Fibroblast of pulmonary artery (primary cell): Measurements from ENCODE around the gene HEATR9.
A peak's percentile ranks its signal among the peaks of the same experiment; 100 is the strongest.

Experiments used
- DNase-seq: peaks from one replicate; pipeline ENCODE4 v3.0.0-alpha.2; 2010; ENCODE audit warnings: low read depth
- H3K4me3 ChIP-seq: replicated peaks from 2 replicates; pipeline ENCODE4 v1.5.1; 2011; ENCODE audit warnings: low read depth, mild to moderate bottlenecking, control low read depth, low read length, moderate library complexity
- CTCF ChIP-seq: IDR thresholded peaks from 2 replicates; pipeline ENCODE4 v1.5.1; 2011; ENCODE audit warnings: mild to moderate bottlenecking, control low read depth, low read length, inconsistent platforms; ENCODE audit errors: missing control alignments

The HEATR9 gene

GRCh38 chr17:35894206-35894605, 25.5 kb upstream of the HEATR9 start:
- no peak for TF ChIP-seq CTCF
- no peak for DNase-seq
- H3K4me3 ChIP-seq = no peak overlapping the region

- DNase-seq = no peak
- H3K4me3 ChIP-seq = no peak overlapping the region
- TF ChIP-seq CTCF = no peak
Measured at GRCh38 chr17:35893751-35894150, 25.1 kb upstream of the HEATR9 start.

- no peak for TF ChIP-seq CTCF
- peak; percentile 56 for DNase-seq
- no peak overlapping the region for H3K4me3 ChIP-seq
Measured at GRCh38 chr17:35892091-35893035, 23.7 kb upstream of the HEATR9 start.

GRCh38 chr17:35891269-35891668, 22.6 kb upstream of the HEATR9 start:
- no peak for TF ChIP-seq CTCF
- H3K4me3 ChIP-seq = no peak overlapping the region
- no peak for DNase-seq

- no peak overlapping the region for H3K4me3 ChIP-seq
- no peak for DNase-seq
- no peak for TF ChIP-seq CTCF
Measured at GRCh38 chr17:35890774-35891155, 22.1 kb upstream of the HEATR9 start.

- TF ChIP-seq CTCF = no peak
- no peak overlapping the region for H3K4me3 ChIP-seq
- DNase-seq = peak; percentile 89
Measured at GRCh38 chr17:35889818-35890773, 21.4 kb upstream of the HEATR9 start.
